Measurements from ENCODE around the gene ZSCAN10.

Gene ZSCAN10

DNA sequence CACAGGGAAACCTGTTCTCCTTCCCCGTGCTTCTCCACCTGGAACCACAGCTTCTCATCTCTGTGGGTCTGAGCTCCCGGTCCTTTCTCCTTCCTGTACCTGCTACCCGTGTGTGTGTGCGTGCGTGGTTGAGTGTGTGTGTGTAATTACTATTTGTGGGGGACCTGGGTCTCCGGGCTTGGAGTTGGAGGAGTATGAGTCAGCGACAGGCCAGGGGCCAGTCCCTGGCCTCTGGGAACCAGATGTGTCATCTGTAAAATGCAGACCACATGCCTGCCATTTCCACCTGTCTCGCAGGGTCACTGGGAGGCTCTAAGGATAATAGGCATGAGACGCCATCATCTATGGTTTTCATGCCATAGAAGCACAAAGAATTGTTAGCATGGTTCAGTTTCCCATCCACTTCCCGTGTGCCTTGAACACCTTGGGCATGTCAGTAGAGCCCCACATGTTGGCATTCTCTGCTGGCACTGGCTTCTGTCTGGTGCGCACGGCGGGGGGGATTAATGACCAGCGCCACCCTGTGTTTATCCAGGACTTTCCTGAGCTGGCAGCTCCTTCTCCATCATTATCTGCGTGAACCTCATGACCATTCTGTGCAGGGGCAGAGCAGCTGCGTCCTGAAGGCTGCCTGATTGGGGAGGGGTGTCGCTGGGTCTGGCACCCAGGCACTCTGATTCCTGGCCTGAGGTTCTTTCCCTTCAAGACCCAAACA, 14.8 kb upstream of the ZSCAN10 start:
- Histone ChIP-seq H3K27ac (peak overlapping the region in 2 of 21 experiments; percentile 64 to 87), H3K4me3 (peak overlapping the region in 2 of 7 experiments; percentile 56 to 79)

DNA sequence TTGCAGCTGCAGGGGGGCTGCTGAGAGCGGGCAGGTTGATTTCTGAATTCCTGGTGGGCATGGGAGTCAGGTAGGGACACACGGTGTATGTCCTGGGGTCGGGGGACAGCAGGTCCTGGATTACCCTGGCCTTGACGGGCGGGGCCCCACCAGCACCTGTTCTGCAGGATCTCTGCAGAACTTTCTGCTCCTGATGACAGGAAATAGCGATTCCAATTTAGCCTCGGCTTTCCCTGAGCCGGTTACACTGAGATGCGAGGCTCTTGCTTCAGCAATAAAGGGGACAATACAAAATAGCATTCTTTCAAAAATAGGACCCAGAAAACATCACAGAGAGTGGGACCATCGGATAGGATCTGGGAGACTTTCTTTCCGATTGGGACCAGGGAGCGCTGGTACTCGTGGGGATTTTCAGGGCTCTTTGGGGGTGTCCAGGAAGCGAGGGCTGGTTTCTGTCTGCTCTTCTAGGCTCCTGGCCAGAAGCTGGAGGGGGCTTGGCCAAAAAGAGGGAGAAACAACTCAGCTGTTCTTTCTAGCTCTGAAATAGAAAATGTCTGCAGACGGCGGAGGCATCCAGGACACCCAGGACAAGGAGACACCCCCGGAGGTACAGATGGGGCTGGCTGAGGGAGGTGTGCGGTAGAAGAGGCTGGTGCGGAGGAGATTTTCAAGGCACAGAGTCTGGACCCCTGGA, 13.9 kb upstream of the ZSCAN10 start:
- H3K27ac ChIP-seq = peak overlapping the region in 19 of 21 experiments; percentile 16 to 87 (median 66)
- H3K4me3 ChIP-seq = peak overlapping the region; percentile 45 to 79 (median 56)

DNA sequence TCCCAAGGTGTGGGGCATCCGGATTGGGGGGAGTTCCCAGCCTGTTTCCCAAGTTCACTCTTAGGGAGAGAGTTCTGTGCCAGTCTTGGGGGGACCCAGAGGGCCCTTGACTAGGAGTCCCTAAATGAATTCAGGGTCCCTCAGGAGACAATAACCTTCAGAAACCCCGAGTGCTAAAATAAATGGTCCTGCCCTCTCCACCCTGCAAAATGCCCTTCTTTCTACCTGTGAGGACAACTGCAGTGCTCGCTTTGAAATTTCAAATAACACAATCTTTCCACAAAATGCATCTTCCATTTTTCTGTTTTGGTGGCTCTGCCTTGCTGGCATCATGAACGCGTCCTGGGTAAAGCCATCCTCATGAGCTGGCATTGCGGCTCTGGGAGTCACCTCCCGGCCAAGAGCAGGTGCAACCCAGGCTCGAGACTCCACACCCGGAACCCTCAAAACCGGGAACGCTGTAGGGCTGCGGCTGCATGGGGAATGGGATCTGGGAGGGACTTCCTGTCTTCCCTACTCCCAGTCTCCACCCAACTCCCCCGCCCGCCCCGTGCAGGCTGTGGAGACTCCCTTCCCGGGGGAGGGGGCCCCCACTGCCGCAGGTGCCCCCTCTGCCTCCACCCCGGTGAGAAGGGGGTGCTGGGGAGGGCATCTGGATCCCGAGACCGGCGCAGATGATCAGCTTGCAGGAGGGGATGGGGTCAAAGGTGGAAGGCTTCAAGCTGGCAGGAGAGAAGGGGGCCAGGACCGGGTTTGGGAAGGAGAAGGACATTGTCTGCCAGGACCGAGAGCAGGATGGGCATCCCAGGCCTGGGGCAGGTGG, 13.2 kb upstream of the ZSCAN10 start, which contains the start of gene ZNF205:
Gene ZNF205, plus strand, starts transcription at position 529 of the 823 bp plus-strand sequence. CDS start 845 bp downstream, outside the sequence.
- H3K4me3 ChIP-seq = peak within 1 kb of the TSS; percentile 45 to 79 (median 56)
- H3K27ac ChIP-seq = peak within 1 kb of the TSS in 19 of 21 experiments; percentile 16 to 87 (median 66)

DNA sequence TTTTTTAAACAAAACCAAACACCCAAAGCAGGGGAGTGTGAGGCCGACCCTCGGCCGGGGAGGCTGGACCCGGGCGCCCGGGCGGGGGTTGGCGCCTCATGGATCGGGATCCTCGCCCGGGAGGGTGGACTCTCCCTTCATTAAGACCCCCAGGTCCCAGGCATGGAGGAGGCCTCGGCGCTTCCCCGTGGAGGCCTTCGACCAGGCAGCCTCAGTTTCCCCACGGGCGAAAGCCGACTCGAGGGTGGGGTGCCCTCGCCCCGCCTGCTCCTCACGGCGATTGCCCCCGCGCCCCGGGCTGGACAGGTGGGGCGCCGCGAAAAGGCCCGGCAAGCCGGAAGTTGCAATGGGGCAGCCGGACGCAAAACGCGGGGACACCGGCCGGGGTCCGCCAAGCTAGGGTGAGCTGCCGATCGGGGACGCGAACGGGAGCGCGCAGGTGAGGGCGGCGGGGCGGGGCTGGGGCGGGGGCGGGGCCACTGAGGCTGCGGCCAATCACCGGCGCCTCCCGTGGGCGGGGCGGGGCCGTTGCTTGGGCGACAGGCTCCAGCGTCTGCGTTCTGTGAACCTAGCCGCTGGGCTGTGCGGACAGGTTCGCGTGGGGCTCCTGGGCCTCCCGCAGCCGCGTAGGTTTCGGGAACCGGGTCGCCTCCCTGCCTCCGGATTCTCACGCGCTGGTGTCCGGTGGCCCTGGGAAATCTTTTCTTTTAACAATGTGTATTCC, 7.3 kb upstream of the ZSCAN10 start:
- H3K4me3 ChIP-seq = peak overlapping the region; percentile 38 to 71 (median 52)
- H3K27ac ChIP-seq = peak overlapping the region; percentile 56 to 95 (median 90)

DNA sequence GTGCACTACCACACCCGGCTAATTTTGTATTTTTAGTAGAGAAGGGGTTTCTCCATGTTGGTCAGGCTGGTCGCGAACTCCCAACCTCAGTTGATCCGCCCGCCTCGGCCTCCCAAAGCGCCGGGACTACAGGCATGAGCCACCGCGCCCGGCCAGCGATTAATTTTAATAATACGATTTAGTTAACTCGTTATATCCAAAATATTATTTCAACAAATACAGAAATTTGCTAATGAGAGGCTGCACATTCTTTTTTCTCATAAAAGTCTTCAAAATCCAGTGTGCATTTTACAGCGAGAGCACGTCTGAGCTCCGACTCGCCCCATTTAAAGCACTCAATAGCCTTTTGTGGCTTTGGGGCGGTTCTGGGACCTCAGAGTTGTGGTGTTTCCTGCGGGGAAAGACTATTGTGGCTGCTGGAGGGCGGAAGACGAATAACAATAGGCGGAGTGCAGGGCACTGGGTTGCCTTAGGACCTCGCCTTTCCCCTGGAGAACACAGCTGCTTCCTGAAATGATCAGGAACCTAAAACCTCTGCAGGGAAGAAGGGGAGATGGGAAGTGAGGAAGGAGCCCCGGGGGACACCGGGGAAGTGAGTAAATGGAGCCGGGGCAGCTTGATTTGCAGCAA, 2.9 kb upstream of the ZSCAN10 start:
- Histone ChIP-seq H3K27ac (peak overlapping the region in 16 of 21 experiments; percentile 8 to 82 (median 52)), H3K4me3 (peak overlapping the region in 3 of 7 experiments; percentile 2 to 21 (median 6))

DNA sequence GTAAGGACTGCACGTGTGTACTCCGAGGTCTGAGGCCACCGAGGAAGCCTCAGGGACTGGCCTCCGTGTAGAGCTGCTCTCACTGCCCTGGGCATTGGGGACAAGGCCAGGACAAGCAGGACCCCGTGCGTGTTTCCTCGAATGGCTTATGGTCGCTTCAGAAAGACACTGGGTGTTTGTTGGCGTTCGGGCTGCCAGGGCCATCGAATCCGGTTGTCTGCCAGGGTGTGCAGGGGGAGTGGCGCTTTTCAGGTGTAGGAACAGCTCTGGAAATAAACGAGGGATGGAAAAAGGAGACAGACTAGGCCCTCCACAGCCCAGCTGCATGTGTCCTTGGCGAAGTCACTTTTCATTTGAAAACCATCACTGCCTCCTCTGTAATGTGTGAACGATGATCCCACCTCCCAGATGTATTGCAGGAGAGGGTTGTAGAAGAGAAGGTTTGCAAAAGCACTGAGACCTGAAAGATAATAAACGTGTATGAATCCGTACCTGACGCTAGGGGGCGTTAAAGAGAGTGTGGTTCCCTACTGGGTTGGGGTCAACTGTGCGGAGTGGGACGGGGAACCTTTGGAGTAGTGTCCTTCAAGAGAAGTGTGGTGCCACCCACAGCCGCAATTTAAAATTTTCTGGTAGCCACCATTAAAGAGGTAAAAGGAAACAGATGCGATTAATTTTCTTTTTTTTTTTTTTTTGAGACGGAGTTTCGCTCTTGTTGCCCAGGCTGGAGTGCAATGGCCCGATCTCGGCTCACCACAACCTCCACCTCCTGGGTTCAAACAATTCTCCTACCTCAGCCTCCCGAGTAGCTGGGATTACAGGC, 2.1 kb upstream of the ZSCAN10 start:
- peak overlapping the region in 3 of 7 experiments; percentile 2 to 21 (median 6) for H3K4me3 ChIP-seq
- peak overlapping the region in 15 of 21 experiments; percentile 14 to 82 (median 54) for H3K27ac ChIP-seq

DNA sequence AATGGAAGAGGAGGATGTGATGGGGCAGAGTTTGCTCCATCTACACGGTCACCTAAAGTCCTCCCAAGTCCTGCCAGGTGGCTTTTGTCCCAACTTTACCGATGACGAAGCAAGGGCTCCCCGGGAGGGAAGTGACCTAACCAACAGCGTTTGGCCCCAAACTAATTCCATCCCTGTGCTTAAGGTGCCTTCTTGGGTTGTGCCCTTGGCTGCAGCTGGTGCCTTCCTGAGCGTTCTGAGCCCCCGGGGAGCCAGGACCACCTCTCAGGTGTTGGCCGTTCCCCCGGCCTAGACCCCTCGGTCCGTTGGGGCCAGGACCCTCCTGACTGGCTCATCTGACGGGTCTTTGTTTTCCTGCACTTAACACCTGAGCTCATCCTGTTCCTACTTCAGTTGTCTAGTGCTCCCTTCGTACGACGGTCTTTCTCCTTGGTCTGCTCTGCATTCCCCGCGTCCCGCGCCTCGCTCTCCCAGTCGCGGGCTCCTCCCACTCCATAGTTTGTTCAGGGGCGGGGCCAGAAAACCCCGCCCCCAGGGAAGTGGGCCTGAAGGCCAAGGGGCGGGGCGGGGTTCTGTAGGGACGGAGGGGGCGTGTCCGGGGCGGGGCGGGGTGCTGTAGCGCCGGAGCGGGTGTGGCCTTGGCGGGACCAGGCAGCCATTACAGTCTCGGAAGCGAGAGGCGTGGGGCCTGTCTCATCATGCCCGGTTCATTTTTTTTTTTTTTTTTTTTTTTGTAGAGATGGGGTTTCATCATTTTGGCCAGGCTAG, 822 bp upstream of the ZSCAN10 start:
- Histone ChIP-seq H3K27ac (peak overlapping the region in 7 of 21 experiments; percentile 2 to 82 (median 19)), H3K4me3 (peak overlapping the region in 2 of 7 experiments; percentile 13 to 24)

DNA sequence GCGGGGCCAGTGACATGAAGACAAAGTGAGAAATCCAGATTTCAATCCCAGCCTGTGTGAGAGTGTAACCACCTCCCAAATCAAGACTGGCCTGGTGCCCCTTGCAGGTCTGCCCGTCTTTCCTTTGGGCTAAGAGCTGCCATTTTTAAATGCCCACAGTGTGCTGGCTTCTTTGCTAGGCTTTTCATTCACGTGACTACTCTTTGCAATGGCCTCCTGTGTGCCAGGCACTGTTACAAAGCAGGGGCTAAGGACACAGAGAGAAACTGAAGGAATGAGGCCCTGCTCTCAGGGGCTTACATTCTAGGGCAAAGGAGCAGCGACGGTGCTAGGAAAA, 269 bp upstream of the ZSCAN10 start:
- Histone ChIP-seq H3K4me3 (no peak overlapping the region), H3K27ac (peak overlapping the region in 3 of 21 experiments; percentile 2 to 66 (median 50))

DNA sequence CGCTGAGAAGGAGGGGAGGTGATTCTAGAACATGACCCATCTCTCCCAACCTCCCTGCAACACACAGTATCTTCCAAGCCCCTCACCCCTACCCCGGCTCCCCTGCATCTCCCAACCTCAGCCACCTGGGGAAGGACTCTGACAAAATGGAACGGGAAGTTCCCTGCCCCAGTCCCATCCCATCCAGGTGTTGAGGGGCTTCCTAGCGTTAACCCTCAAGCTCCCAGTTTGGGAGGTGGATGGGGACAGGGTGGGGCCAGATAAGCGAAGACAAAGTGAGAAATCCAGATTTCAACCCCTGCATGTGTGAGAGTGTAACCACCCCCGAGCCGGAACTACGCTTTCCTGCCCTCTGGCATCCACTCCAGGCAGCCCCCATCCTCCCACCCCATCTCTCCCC, 1.8 kb downstream of the ZSCAN10 start:
- no peak overlapping the region for H3K27ac ChIP-seq

DNA sequence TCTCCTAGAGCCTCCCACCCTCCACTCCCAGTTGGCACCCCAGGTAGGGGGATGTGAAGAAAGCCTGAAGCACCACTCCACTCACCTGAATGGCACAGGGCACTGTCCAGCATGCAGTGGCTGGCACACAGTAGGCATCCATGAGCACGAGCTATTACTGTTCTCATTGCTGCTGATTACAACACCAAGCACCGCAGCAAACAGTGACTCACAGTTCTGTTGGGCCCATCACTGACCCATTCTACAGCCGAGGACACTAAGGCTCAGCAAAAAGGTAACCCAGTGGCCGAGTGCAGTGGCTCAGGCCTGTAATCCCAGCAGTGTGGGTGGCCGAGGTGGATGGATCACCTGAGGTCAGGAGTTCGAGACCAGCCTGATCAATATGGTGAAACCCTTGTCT, 2.7 kb downstream of the ZSCAN10 start:
- Histone ChIP-seq H3K4me3 (no peak overlapping the region), H3K27ac (peak overlapping the region in 3 of 21 experiments; percentile 8 to 63 (median 52))

More for the DNA sequence above, 1.8 kb downstream of the ZSCAN10 start:
- no peak overlapping the region for H3K4me3 ChIP-seq

DNA sequence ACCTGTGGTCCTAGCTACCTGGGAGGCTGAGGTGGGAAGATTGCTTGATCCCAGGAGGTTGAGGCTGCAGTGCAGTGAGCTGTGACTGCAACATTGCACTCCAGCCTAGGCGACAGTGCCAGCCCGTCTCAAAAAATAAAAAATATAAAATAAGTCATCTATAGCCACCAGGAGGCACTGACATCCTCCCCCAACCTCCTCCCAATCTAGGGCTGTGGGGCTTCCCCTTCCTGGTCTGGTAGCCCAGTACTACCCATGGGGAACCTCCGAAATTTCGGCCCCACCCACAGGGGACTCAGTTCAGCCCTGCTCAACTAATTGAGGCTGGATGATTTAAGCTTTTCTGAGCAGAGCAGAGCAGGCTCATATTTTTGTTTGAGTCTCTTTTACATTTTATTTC, 3.2 kb downstream of the ZSCAN10 start:
- Histone ChIP-seq H3K4me3 (no peak overlapping the region), H3K27ac (peak overlapping the region in 3 of 21 experiments; percentile 8 to 63 (median 52))

DNA sequence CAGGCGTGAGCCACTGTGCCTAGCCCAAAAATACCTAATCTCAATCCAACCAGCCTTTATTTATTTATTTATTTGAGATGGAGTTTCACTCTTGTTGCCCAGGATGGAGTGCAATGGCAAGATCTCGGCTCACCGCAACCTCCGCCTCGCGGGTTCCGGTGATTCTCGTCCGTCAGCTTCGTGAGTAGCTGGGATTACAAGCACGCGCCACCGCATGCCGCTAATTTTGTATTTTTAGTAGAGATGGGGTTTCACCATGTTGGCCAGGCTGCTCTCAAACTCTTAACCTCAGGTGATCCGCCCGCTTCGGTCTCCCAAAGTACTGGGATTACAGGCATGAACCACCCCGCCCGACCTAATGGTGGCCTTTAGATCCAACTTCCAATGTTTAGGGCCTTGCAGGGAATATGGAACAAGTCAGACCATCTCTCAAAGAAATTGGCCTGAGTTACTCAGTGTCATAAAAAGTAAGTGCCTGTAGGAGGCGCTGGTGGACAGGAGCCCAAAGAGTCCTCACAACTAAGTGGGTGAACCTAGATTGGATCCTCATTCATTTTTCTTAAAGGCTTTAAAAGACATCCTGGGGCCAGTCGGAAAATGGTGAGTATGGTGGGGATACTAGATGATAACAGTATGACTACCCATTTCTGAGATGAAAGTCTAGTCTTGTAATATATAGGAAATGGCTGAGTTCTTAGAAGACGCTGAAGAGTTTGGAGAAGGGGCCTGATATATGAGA, 4.6 kb downstream of the ZSCAN10 start:
- Histone ChIP-seq H3K27ac (no peak overlapping the region), H3K4me3 (no peak overlapping the region)

DNA sequence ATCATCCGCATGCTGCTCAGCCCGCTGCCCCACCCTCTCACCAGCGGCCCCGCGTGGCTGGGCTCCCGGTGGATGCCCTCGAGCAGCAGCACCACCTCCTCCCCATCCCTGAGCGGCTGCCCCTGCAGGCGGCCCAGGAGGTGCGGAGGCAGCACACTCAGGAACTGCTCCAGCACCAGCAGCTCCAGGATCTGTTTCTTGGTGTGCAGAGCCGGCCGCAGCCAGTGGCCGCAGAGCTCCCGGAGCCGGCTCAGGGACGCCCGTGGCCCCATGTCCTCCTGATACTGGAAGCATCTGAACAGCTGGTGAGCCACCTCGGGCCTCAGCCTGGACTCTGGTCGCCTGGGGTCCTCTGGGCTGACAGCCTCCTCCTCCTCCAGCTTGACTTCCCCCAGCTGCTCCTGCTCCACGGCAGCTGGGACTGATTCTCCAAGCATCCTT, 6.6 kb downstream of the ZSCAN10 start:
- H3K4me3 ChIP-seq = no peak overlapping the region
- H3K27ac ChIP-seq = no peak overlapping the region

DNA sequence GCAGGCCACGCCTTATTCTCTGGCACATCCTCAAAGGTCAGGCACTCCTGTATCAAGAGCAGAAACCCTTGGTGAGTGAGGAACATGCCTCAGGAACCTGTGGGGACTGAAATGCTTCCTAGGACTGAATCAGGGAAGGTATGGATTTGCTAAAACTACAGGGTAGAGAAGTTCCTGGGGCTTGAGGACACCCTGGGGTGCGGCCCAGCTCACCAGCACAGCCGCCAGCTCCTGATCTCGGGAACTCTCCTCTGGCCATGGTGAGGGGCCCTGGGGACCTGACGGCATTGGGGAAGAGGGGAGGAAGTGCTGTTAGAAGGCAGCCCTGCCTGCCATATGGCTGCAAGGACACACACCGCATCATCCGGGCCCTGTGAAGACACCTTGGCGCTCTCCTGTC, 7.5 kb downstream of the ZSCAN10 start:
- Histone ChIP-seq H3K27ac (no peak overlapping the region), H3K4me3 (no peak overlapping the region)

DNA sequence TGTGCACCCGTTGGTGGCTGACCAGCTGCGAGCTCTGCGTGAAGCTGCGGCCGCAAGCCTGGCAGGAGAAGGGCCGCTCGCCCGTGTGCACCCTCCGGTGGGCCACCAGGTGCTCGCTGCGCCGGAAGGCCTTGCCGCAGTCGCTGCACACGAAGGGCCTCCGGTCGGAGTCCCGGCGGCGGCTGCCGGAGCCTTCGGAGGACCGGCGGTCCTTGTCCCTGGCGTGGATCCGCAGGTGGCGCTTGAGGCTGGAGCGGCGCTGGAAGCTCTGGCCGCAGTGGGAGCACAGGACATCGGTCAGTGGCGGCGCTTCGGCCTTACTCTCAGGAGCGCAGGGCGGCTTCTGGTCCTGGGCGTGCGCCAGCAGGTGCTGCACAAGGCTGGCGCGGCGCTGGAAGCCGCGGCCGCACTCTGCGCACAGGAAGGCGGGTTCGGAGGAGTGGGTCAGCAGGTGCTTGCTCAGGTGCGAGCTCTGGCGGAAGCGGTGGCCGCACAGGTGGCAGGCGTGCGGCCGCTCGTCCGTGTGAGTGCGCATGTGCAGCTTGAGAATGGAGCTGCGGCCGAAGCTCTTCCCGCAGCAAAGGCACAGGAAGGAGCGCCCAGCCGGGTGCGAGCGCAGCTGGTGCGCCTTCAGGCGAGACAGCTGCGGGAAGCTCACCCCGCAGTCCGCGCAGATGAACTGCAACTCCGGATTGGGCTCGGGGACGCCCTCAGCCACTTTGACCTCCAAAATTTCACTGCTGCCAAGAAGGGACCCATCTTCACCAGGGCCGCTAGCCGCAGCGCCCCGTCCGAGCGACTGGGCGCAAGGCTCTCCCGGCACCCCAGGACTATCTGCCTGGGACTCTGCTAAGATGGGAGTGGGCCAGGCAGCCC, 9.1 kb downstream of the ZSCAN10 start:
- H3K27ac ChIP-seq = no peak overlapping the region
- no peak overlapping the region for H3K4me3 ChIP-seq

All from skin epidermis (tissue), 12 donors.